ENCODE results near the gene OR1J1.

Gene OR1J1

GRCh38 chr9:122445155-122445749 lies 32.5 kb downstream of the OR1J1 start:
- DNase-seq (ENCODE audit: low read depth, low spot score) = no peak

- no peak for DNase-seq (ENCODE audit: low read depth, low spot score)
Measured at GRCh38 chr9:122444041-122444733, 33.5 kb downstream of the OR1J1 start.

GRCh38 chr9:122442568-122442967 lies 35.2 kb downstream of the OR1J1 start:
- DNase-seq (ENCODE audit: low read depth, low spot score) = no peak
